Measurements from ENCODE around the gene SUCLG1.

DNA sequence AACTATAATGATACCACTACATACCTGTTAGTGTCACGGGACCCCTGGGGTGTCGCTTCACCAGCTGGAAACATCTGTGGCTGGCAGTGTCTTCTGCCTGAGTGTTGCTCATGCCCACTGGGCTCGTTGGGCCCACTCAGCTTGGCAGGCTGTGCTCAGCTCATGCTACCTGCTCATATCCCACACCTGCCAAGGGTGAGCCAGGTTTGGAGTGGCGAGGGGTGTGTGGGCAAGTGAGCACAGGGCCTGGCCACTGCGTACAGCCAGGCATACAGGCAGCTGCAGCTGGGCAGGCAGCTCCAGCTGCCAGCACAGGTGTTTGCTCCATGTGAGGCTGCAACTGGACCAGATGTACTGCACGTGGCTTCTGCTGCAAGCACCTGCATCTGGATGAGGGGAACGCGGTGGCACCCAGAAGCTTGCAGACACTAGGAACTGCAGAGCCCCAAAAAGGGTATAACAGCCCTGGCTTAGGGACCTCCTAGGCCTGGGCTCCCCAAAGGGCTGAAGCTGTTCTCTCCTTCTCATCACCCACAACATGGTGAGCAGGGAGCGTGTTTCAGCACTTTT lies 70.1 kb downstream of the SUCLG1 start:
- TF ChIP-seq POLR2A (IDR thresholded peaks at IDR 0.05; ENCODE audit: low read depth) = no peak
- TF ChIP-seq, protein P1, sequence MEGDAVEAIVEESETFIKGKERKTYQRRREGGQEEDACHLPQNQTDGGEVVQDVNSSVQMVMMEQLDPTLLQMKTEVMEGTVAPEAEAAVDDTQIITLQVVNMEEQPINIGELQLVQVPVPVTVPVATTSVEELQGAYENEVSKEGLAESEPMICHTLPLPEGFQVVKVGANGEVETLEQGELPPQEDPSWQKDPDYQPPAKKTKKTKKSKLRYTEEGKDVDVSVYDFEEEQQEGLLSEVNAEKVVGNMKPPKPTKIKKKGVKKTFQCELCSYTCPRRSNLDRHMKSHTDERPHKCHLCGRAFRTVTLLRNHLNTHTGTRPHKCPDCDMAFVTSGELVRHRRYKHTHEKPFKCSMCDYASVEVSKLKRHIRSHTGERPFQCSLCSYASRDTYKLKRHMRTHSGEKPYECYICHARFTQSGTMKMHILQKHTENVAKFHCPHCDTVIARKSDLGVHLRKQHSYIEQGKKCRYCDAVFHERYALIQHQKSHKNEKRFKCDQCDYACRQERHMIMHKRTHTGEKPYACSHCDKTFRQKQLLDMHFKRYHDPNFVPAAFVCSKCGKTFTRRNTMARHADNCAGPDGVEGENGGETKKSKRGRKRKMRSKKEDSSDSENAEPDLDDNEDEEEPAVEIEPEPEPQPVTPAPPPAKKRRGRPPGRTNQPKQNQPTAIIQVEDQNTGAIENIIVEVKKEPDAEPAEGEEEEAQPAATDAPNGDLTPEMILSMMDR (IDR thresholded peaks at IDR 0.05) = no peak

Data from esophagus muscularis mucosa (tissue), 3 donors.